ENCODE data around the gene ITCH. TPM values are rescaled to one million over a fixed set of nuclear protein-coding genes. Genes with fewer than 3 reads are reported as not detected.

The ITCH gene
- total RNA-seq, 1 donor from 2014 or later = 62.2 TPM

DNA sequence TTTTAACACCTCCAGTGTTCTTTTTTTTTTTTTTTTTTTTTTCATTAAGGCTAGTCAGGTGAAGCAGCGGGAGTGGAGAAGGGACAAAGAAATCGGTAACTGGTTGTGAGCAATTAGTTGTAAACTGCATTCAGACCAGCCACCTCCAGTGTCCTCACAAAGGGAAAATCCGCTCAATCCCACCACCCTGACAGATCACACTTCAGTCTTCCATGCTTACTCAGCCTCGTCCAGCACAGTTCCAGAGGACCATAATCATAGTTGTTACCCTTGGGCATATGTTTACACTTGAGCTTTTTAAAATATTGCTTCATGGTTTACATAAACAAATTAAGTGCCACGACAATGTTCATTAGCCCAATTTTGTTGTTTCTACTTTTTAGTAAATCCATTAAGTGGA is 163.4 kb downstream of the ITCH start:
- DNase-seq (ENCODE audit: low read depth, low spot score) = no peak

- no peak for DNase-seq (ENCODE audit: low read depth, low spot score)
Measured at GRCh38 chr20:34527016-34527415, 163.9 kb downstream of the ITCH start.

DNA sequence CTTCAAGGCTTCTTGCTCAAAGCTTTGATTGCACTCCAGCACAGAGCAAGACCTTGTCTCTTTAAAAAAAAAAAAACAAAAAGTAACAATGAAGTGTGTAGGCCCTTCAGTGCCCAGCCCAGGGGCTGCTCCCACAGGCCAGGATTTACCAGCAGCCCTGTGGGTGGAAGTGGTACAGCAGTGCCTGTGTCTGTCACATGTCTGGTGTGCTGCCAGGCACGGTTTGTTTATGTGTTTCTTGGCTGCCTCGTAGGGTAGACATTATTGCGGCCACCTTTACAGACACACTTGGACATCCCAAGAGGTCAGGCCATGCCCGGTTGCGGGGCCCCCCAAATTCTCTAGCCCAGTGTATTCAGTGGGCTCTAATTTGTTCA is 165.8 kb downstream of the ITCH start:
- DNase-seq (ENCODE audit: low read depth, low spot score) = no peak

DNA sequence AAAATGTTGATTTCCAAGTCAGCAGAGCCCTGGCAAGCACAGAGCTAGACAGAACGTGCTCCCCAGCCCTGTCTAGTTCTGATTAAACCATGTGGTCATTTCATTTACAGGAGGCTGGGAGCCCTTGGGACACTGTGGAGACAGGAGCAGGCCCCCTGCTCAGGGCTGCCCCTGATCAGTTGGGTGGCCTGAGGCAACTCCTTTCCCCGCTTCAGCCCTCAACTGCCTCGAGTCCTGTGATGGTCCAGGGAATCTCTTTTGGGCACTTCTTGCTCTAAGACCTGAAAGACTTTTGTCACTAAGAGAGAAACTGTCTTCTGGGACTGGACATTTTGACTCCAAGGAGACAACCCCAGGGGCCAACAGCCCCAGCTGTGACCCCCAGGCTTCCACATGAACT is 166.7 kb downstream of the ITCH start:
- DNase-seq (ENCODE audit: low read depth, low spot score) = no peak

DNA sequence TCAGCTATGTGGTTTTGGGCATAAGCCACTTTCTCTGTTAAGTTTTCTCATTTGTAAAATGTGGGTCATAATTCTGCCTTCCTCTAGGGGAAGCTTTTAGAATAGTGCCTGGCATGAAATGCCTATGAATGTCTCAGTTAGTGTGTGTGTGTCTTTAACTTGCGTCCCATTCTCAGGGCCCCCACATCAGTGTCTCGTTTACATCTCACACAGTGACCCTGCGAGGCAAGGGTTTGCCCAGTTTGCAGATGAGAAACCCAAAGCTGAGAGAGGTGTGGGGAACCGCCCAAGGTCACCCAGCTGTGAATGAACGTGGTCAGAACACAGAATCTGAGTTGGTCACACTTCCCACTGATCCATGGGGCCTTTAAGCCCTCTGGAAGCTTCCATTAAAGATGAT is 167.3 kb downstream of the ITCH start:
- no peak for DNase-seq (ENCODE audit: low read depth, low spot score)

GRCh38 chr20:34531608-34532265 is 168.7 kb downstream of the ITCH start:
- no peak for DNase-seq (ENCODE audit: low read depth, low spot score)

DNA sequence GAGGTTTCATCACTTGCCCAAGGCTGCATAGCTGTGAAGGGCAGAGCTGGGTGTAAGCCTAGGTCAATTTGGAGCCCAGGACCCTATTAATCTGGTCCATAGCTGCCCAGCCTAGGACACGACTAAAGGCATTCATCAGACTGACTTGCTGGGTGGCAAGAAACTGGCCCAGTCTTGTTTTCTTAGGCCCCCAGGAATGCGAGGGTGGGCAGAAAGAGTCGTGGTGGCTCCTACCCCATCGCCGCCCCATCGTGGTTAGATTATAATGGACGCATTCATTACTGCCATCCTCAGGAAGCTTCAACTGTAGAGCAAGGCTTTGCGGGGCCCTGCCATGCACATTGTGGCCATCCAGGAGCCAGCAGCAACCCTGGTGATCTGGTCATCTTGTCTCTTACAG is 169.2 kb downstream of the ITCH start:
- DNase-seq (ENCODE audit: low read depth, low spot score) = no peak

- DNase-seq (ENCODE audit: low read depth, low spot score) = no peak
Measured at GRCh38 chr20:34532756-34533155, 169.7 kb downstream of the ITCH start.

GRCh38 chr20:34534391-34535165 is 171.5 kb downstream of the ITCH start:
- DNase-seq (ENCODE audit: low read depth, low spot score) = no peak

- DNase-seq (ENCODE audit: low read depth, low spot score) = no peak
Measured at GRCh38 chr20:34535301-34535840, 172.3 kb downstream of the ITCH start.

GRCh38 chr20:34535857-34536256 is 172.8 kb downstream of the ITCH start:
- DNase-seq (ENCODE audit: low read depth, low spot score) = no peak

DNA sequence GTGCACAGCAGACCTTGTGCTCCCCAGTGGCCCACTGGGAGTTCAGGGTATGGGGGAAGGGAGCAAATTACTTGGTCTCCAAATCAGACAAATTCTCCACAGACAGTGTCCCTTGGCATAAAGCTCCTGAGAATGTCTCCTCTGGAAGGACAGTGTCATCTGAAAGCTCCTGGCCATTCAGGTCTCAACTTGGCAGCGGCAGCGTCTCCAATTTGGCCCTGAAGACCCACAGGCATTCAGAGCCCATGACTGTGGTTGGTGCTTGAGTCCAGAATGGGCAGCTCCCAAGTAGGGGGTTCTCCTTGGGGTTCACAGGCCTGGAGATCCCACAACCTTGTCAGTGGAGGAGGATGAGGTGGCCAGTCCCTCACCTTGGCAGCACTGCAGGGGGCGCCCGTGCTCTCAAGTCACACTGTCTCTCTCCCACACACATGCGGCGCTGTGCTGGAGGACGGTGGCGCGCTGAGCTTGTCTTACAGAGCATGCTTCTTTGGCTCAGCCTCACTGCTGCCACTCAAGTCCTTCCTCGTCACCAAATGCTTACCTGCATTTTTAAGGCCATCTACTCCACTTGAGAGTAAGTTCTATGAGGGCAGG is 173.8 kb downstream of the ITCH start:
- no peak for DNase-seq (ENCODE audit: low read depth, low spot score)

DNA sequence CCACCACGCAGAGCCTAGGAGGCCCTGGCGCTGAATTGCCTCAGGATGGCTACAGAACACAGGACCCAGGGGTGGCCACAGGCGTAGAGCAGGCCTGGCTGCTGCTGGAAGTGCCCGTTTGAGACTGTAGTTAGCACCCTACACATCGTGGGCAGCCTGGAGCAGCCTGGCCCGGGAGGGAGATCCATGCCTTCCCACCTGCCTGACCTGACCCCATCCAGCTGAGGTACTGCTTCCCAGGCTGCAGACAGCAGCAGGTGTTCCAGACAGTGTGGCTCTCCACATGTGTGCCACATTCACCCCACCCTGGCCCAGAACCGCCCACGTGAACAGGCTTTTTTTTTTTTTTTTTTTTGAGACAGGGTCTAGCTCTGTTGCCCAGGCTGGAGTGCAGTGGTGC is 174.6 kb downstream of the ITCH start:
- DNase-seq (ENCODE audit: low read depth, low spot score) = no peak

DNA sequence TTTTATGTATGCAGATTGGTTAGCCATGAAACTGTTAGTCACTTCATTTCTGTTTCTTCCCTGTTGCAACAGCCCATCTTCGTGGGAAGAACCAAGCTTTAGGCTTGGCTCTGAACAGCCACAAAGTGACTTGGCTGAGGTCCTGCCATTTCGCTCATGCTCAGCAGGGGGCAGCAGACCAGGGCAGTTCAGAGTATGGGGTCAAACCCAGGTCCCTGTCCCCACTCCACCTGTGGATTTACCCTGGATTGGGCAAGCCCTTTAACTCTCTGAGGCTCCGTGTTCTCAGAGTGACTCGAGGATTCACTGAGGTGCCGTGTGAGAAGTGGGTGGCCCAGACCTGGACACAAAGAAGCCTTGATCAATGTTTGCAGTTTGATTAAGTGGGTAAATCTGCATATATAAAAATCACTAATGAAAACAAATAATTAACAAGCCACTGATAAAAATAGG is 175.6 kb downstream of the ITCH start:
- no peak for DNase-seq (ENCODE audit: low read depth, low spot score)

- DNase-seq (ENCODE audit: low read depth, low spot score) = no peak
Measured at GRCh38 chr20:34539756-34540155, 176.7 kb downstream of the ITCH start.

DNA sequence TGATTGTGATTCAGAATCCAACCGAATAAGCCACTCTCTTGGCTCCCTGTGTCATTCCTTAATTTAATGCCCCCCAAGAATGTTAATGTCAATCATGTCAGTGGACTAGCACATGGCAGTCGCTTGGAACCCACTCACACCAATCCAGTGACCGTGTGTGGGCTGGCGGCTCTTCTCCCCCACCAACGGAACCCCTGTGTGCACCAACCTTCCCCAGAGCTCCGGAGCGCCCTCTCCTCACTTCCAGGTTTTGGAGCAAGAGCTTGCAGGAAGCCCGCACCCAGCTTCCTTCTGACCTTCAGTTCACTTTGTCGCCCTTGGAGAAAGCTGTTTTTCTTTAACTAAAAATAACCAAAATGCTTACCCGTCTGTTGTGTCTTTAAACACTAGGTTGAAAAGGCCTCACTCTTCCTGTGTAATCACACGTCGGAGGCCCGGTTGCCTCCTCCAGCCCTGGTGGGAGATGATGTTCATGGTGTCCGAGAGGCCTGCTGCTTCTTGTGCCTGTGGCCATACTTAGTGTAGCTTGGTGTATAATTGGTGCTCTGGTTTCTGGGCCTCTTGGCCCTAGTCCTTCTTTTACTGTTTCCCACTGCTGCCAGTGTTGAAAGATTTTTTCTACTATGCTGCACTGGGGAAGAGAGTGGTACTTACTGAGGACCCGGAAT is 177.7 kb downstream of the ITCH start:
- DNase-seq (ENCODE audit: low read depth, low spot score) = no peak

DNA sequence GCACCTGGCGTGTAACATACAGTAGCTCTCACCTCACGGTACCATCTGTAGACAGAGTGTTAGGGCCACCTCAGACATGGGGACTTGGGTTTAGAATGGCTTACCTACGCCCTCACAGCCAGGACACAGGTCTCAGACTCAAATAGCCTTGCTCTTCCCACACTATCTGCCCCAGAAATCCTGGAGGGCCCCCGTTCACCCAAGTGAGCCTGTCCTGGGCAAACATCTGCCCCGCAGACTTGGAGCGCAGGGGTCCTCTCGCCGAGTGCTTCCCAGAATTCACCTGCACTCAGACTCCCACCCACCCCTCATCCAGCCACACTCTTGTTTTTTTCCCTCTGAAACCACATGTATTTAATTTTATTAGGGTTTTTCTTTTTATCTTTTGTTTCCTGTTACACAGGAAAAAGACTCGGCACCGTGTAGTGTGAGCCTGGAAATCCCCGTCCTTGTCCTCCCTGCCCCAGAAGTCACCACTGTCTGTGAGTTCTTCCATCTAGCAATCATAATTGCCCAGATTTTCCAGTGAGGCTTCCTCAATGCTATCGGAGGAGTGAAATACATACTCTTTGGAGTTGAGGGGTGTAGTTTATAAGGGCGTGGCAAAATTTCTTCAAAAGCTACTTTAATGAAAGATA is 178.3 kb downstream of the ITCH start:
- no peak for DNase-seq (ENCODE audit: low read depth, low spot score)

GRCh38 chr20:34541917-34542316 is 178.8 kb downstream of the ITCH start:
- DNase-seq (ENCODE audit: low read depth, low spot score) = no peak

DNA sequence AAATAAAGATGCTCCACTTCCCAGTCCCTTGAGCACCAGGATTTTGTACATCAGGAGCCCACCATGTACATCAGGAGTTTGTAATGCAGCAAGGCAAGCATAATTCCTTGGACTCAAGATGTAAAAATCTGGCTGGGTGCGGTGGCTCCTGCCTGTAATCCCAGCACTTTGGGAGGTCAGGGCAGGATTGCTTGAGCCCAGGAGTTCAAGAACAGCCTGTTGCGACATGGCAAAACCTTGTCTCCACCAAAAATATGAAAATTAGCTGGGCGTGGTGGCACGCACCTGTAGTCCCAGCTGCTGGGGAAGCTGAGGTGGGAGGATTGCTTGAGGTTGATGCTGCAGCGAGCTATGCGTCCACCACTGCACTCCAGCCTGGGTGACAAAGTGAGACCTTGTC is 179.4 kb downstream of the ITCH start:
- DNase-seq (ENCODE audit: low read depth, low spot score) = no peak

- no peak for DNase-seq (ENCODE audit: low read depth, low spot score)
Measured at GRCh38 chr20:34543463-34544056, 180.5 kb downstream of the ITCH start.

All from pulmonary artery endothelial cell (primary cell).